MV-4-11 (cell line): Measurements from ENCODE around the gene FIGNL1.
"Not testable (repeated sequence)": the region's sequence is repeated elsewhere in the genome, so short reads cannot be mapped to it uniquely, and the experiment has no call there.

ENCODE experiments used
- DNase-seq: peaks from one replicate; lab custom pipeline; 2025; lab: John Stamatoyannopoulos, UW

FIGNL1 gene

GRCh38 chr7:50470250-50471163, 20.4 kb upstream of the FIGNL1 start:
- DNase-seq = no peak

GRCh38 chr7:50469181-50469580, 19.0 kb upstream of the FIGNL1 start:
- no peak for DNase-seq

GRCh38 chr7:50467817-50468610, 17.9 kb upstream of the FIGNL1 start:
- DNase-seq = peak; percentile 52

- no peak for DNase-seq
These were observed 16.9 kb upstream of the FIGNL1 start for GRCh38 chr7:50466815-50467585.

GRCh38 chr7:50463035-50463434, 12.9 kb upstream of the FIGNL1 start:
- DNase-seq = no peak

- DNase-seq = no peak
These were observed 12.2 kb upstream of the FIGNL1 start for GRCh38 chr7:50462361-50462760.

- no peak for DNase-seq
These were observed 11.5 kb upstream of the FIGNL1 start for GRCh38 chr7:50461695-50462094.

GRCh38 chr7:50459183-50459582, 9.0 kb upstream of the FIGNL1 start:
- DNase-seq = not testable (repeated sequence)

GRCh38 chr7:50458651-50459050, 8.5 kb upstream of the FIGNL1 start:
- DNase-seq = not testable (repeated sequence)

- no peak for DNase-seq
These were observed 6.4 kb upstream of the FIGNL1 start for GRCh38 chr7:50456371-50457123.

GRCh38 chr7:50455658-50456057, 5.5 kb upstream of the FIGNL1 start:
- DNase-seq = peak; percentile 88

GRCh38 chr7:50454968-50455367, 4.8 kb upstream of the FIGNL1 start:
- no peak for DNase-seq

- DNase-seq = no peak
These were observed 461 bp upstream of the FIGNL1 start for GRCh38 chr7:50450590-50451032.

- DNase-seq = no peak
These were observed 659 bp downstream of the FIGNL1 start for GRCh38 chr7:50449501-50449880.

- no peak for DNase-seq
These were observed 1.3 kb downstream of the FIGNL1 start for GRCh38 chr7:50448823-50449222.

GRCh38 chr7:50446542-50446960, 3.6 kb downstream of the FIGNL1 start:
- peak; percentile 89 for DNase-seq

GRCh38 chr7:50436133-50436806, 13.9 kb downstream of the FIGNL1 start:
- DNase-seq = peak; percentile 13

- no peak for DNase-seq
These were observed 18.3 kb downstream of the FIGNL1 start for GRCh38 chr7:50431722-50432305.

GRCh38 chr7:50431316-50431715, 18.8 kb downstream of the FIGNL1 start:
- no peak for DNase-seq

- no peak for DNase-seq
These were observed 21.2 kb downstream of the FIGNL1 start for GRCh38 chr7:50428911-50429310.
